GM19023 (cell line): Measurements from ENCODE around the gene NBPF10.
"Not testable (repeated sequence)": the region's sequence is repeated elsewhere in the genome, so short reads cannot be mapped to it uniquely, and the experiment has no call there.

Source experiments
- ATAC-seq: cut with Tn5 transposase; IDR thresholded peaks from one replicate; pipeline ENCODE4 v1.9.1; 2021; ENCODE audit warnings: mild to moderate bottlenecking, moderate library complexity; ENCODE audit not compliant: unreplicated experiment

Gene NBPF10

GRCh38 chr1:146144465-146144864 lies at the start of gene NBPF10:
Gene NBPF10, minus strand, starts transcription at chr1:146144804. Its CDS starts 35 bp downstream, at chr1:146144769.
- not testable (repeated sequence) for ATAC-seq

DNA sequence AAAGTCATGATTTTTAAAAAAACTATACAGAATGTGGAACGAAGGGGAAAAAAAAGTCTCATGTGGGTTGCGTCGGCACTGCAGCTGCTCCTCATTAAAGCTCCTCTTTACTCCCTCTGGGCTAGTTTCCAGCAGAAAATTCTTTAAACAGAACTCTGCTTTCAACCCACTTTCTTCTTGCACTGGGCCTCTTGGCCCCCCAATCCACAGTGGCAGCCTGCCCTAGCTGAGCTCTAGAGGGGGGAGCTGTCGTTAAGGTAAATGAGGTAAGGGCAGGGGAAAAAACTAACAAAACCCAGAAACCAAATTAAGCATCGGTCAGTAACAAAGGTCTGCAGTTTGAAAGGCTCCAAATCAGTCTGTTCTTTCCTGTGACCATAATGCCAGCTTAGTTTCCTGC lies 29.9 kb upstream of the NBPF10 start:
- ATAC-seq, result not testable (repeated sequence)

DNA sequence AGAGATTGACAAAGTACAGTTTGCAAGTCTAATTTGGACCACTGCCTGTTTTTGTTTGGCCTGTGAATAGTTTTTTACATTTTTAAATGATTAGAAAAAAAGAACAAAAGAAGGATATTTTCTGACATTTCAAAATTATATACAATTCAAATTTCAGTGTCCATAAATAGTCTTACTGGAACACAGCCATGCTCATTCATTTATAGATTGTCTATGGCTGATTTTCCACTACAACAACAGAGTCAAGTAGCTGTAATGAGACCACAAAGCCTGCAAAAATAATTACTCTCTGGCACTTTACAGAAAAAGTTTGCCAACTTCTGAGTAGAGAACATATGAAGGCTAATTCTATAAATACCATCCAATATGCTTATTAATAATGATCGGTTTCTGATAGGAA lies 23.1 kb upstream of the NBPF10 start:
- ATAC-seq, result not testable (repeated sequence)

DNA sequence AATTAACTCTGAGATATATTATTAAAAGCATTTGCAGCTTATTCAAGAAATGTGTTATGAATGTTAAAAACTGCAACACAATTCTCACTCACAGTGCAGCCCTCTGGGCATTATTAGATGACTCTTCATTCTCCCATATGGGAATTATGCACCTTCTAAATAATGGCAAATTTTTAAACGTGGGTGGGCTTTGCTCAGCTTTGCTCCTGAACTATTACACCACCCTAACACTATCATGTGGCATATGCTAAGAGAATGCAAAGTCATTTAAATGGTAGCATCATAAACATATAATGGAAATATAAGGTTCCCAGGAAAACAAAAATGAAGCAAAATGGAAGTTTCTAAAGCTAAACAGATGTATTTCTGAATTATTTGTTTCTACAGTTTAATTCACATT lies 22.7 kb upstream of the NBPF10 start:
- ATAC-seq, result not testable (repeated sequence)
